ENCODE results near the gene CCDC136.

GRCh38 chr7:128843938-128844621, 52.3 kb downstream of the CCDC136 start:
- TF ChIP-seq POLR2A (IDR thresholded peaks at IDR 0.05; ENCODE audit: low read depth) (no peak), CTCF (IDR thresholded peaks at IDR 0.05) (no peak), POLR2AphosphoS5 (IDR thresholded peaks at IDR 0.05) (no peak), EP300 (IDR thresholded peaks at IDR 0.05) (no peak)

All from esophagus muscularis mucosa (tissue), 4 donors.